Calu3 (cell line): ENCODE data around the gene GSDME. TPM values are rescaled to one million over a fixed set of nuclear protein-coding genes. Genes with fewer than 3 reads are reported as not detected.

Experiments used
- BruUV-seq: library from RNA; stranded (reverse); fragments of 400-500 nt; replicated peaks from 2 replicates; lab custom pipeline; 2021; lab: Mats Ljungman, UMichigan
- CTCF ChIA-PET: fragments of 300-600 bp; sonication (Branson Sonifier 250); formaldehyde crosslinking; loops from one replicate; lab custom pipeline; 2022; ENCODE audit warnings: antibody characterized with exemption; lab: Charles Lee
- DNase-seq: peaks from one replicate; pipeline ENCODE4 v3.0.0; 2022
- H3K27ac Mint-ChIP-seq: one replicate; pipeline ENCODE4 v1.8.0; 2022; ENCODE audit warnings: mixed read lengths; ENCODE audit not compliant: unreplicated experiment
- H3K27me3 Mint-ChIP-seq: one replicate; pipeline ENCODE4 v1.8.0; 2022; ENCODE audit warnings: mixed read lengths; ENCODE audit not compliant: unreplicated experiment
- H3K36me3 Mint-ChIP-seq: one replicate; pipeline ENCODE4 v1.8.0; 2022; ENCODE audit warnings: mild to moderate bottlenecking, moderate library complexity, mixed read lengths; ENCODE audit not compliant: insufficient read depth, unreplicated experiment
- H3K4me1 Mint-ChIP-seq: one replicate; pipeline ENCODE4 v1.8.0; 2022; ENCODE audit warnings: mild to moderate bottlenecking, low read depth, mixed read lengths; ENCODE audit not compliant: unreplicated experiment
- H3K4me3 Mint-ChIP-seq: one replicate; pipeline ENCODE4 v1.8.0; 2022; ENCODE audit warnings: mild to moderate bottlenecking, low read depth, moderate library complexity, mixed read lengths; ENCODE audit not compliant: unreplicated experiment
- H3K9me3 Mint-ChIP-seq: one replicate; pipeline ENCODE4 v1.8.0; 2022; ENCODE audit warnings: low read depth, mixed read lengths; ENCODE audit not compliant: unreplicated experiment
- intact Hi-C: fragments of 100-400 bp; cut with micrococcal nuclease; formaldehyde crosslinking; loops from one replicate; pipeline ENCODE4 v1.10.0; 2022; ENCODE audit not compliant: unreplicated experiment
- total RNA-seq: library from RNA; stranded (reverse); gene quantifications from 2 replicates; pipeline ENCODE4 v1.2.3, GENCODE V29; 2022
- TF ChIP-seq, protein P1 (sequence below): fragments of 200-600 bp; IDR thresholded peaks from one replicate; pipeline ENCODE4 v1.8.0; 2022; ENCODE audit warnings: antibody characterized with exemption; ENCODE audit not compliant: unreplicated experiment

The GSDME gene
- total RNA-seq, 1 experiment from 2014 or later = 9.4 TPM

GRCh38 chr7:24767878-24768569 lies 10.8 kb upstream of the GSDME start:
- no peaks in the 10 kb centered on the region for H3K36me3 Mint-ChIP-seq
- no peak overlapping the region for H3K27ac Mint-ChIP-seq
- no TSS peak for BruUV-seq
- H3K27me3 Mint-ChIP-seq = no peaks in the 10 kb centered on the region
- H3K9me3 Mint-ChIP-seq = no peaks in the 10 kb centered on the region
- no peak overlapping the region for H3K4me3 Mint-ChIP-seq
- TF ChIP-seq, protein P1, sequence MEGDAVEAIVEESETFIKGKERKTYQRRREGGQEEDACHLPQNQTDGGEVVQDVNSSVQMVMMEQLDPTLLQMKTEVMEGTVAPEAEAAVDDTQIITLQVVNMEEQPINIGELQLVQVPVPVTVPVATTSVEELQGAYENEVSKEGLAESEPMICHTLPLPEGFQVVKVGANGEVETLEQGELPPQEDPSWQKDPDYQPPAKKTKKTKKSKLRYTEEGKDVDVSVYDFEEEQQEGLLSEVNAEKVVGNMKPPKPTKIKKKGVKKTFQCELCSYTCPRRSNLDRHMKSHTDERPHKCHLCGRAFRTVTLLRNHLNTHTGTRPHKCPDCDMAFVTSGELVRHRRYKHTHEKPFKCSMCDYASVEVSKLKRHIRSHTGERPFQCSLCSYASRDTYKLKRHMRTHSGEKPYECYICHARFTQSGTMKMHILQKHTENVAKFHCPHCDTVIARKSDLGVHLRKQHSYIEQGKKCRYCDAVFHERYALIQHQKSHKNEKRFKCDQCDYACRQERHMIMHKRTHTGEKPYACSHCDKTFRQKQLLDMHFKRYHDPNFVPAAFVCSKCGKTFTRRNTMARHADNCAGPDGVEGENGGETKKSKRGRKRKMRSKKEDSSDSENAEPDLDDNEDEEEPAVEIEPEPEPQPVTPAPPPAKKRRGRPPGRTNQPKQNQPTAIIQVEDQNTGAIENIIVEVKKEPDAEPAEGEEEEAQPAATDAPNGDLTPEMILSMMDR = no peak
- no peaks in the 10 kb centered on the region for H3K4me1 Mint-ChIP-seq
- DNase-seq = no peak
- intact Hi-C loops = no loop called here
- CTCF ChIA-PET = no interaction called here

DNA sequence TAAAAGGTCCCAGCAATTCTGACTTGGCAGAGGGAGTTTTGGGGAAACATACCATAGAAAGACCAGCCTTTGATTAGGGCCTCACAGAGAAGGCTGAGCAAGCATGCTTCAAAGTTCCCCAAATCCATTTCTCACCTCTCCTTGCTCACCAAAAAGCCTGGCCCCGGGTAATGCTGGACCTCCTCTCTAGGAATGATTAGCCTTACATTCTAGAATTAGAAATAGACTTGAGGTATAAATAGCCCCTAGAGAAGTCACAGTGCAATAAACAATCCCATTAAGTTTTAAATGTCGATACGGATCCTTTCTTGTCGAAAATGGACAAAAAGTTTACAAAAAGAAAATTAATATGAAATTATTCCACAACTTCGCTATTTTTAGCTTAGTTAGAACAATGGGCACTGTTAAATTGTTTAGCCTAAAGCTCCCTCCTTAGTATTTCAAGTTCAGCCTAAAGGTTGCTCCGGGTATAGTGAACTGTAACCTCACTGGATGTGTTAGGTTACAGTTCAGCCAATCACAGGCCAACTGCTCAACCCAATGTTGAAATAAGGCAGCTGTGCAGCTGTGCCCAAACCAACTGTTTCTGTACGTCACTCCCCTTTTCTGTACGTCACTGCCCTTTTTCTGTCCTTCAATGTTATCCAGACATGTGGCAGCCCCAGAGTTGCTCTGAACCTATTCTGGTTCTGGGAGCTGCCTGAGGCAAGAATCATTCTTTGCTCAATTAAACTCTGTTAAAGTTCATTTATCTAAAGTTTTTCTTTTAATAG lies 7.9 kb upstream of the GSDME start:
- H3K27me3 Mint-ChIP-seq = no peaks in the 10 kb centered on the region
- no peaks in the 10 kb centered on the region for H3K4me1 Mint-ChIP-seq
- H3K4me3 Mint-ChIP-seq = no peak overlapping the region
- H3K36me3 Mint-ChIP-seq = no peaks in the 10 kb centered on the region
- DNase-seq = no peak
- no peaks in the 10 kb centered on the region for H3K9me3 Mint-ChIP-seq
- intact Hi-C loops = no loop called here
- CTCF ChIA-PET = no interaction called here
- H3K27ac Mint-ChIP-seq = no peak overlapping the region
- TF ChIP-seq, protein P1 = no peak
- no TSS peak for BruUV-seq

GRCh38 chr7:24764011-24764410 lies 6.7 kb upstream of the GSDME start:
- CTCF ChIA-PET = no interaction called here
- no peaks in the 10 kb centered on the region for H3K4me1 Mint-ChIP-seq
- no peak overlapping the region for H3K4me3 Mint-ChIP-seq
- TF ChIP-seq, protein P1 = no peak
- H3K9me3 Mint-ChIP-seq = no peaks in the 10 kb centered on the region
- no peaks in the 10 kb centered on the region for H3K27me3 Mint-ChIP-seq
- H3K27ac Mint-ChIP-seq = no peak overlapping the region
- H3K36me3 Mint-ChIP-seq = no peaks in the 10 kb centered on the region
- intact Hi-C loops = no loop called here
- BruUV-seq = no TSS peak
- no peak for DNase-seq

DNA sequence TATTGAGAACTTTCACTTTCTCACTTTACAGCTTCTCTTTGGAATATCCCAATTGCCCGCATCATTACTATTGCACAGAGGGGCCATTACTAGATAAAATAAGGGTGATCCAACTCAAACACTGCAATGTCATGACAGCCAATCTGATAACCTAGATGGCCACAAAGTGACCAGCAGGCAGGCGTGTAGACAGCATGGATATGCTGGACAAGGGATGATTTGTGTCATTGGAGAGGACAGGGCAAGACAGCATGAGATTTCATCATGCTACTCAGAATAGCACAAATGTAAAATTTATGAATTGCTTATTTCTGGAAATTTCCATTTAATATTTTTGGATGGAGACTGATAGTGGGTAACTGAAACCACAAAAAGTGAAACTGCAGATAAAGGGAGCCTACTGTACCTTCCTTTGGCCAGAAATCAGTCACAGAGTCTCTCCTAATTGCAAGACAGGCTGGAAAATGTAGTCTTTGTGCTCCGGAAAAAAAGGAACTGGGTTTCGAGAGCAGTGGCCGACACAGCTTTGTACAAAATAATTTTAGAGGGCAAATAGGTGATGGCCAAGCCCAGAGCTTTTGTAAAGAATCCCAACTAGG lies 6.1 kb upstream of the GSDME start:
- no TSS peak for BruUV-seq
- Mint-ChIP-seq H3K27me3 (no peaks in the 10 kb centered on the region), H3K4me1 (no peaks in the 10 kb centered on the region), H3K9me3 (no peaks in the 10 kb centered on the region), H3K27ac (no peak overlapping the region), H3K4me3 (no peak overlapping the region), H3K36me3 (no peaks in the 10 kb centered on the region)
- TF ChIP-seq, protein P1 = no peak
- intact Hi-C loops = no loop called here
- DNase-seq = no peak
- CTCF ChIA-PET = no interaction called here
